GM10248 (cell line): Measurements from ENCODE around the gene FNDC3B.

Experiments
- CTCF ChIA-PET: fragments of 300-600 bp; sonication (Branson Sonifier 250); formaldehyde crosslinking; extraction: SDS; loops from one replicate; lab custom pipeline; 2021; ENCODE audit warnings: antibody characterized with exemption; lab: Yijun Ruan, JAX
- POLR2A ChIA-PET: fragments of 350-650 bp; sonication (Branson Sonifier 250); formaldehyde crosslinking; extraction: SDS; loops from one replicate; lab custom pipeline; 2020; ENCODE audit warnings: antibody characterized with exemption; lab: Yijun Ruan, JAX
- DNase-seq: peaks from one replicate; pipeline ENCODE4 v3.0.0; 2012; ENCODE audit errors: extremely low spot score
- CTCF ChIP-seq: IDR thresholded peaks from 2 replicates; pipeline ENCODE4 v1.5.1; 2012; ENCODE audit warnings: mild to moderate bottlenecking, low read depth; ENCODE audit errors: extremely low read depth, missing control alignments, control extremely low read depth

The FNDC3B gene

DNA sequence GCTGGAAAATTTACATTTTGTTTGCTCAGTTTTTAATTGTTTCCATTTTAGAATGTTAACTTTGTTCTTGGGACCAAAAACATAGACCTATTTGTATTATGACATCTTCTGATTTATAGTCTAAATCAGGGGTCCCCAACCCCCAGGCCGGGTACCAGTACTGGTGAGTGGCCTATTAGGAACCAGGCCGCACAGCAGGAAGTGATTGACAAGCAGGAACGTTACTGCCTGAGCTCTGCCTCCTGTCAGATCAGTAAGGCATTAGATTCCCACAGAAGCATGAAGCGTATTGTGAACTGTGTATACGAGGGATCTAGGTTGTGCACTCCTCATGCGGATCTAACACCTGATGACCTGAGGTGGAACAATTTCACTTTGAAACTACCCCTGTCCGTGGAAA is 357.0 kb downstream of the FNDC3B start:
- ChIA-PET CTCF (interaction anchor here (1.1 to 2.9 kb wide), 2 partner anchors 65 to 276 kb away, joined by 3 to 10 read pairs; no protein-coding TSS in a partner anchor), POLR2A (no interaction called here)
- DNase-seq = no peak
- no peak for TF ChIP-seq CTCF

- ChIA-PET POLR2A (no interaction called here), CTCF (interaction anchor here (1.5 to 2.9 kb wide), 3 partner anchors 14 to 64 kb away, joined by 3 to 10 read pairs (median 4); no protein-coding TSS in a partner anchor)
- no peak for DNase-seq
- TF ChIP-seq CTCF = no peak
Observed at GRCh38 chr3:172397716-172398405, 358.5 kb downstream of the FNDC3B start.

- no peak for DNase-seq
- no peak for TF ChIP-seq CTCF
- ChIA-PET CTCF (interaction anchor here (0.8 to 2.9 kb wide), 3 partner anchors 27 to 63 kb away, joined by 3 to 10 read pairs (median 4); no protein-coding TSS in a partner anchor), POLR2A (no interaction called here)
Observed at GRCh38 chr3:172398484-172398883, 359.1 kb downstream of the FNDC3B start.

- ChIA-PET POLR2A (no interaction called here), CTCF (no interaction called here)
- no peak for DNase-seq
- no peak for TF ChIP-seq CTCF
Observed at GRCh38 chr3:172402090-172402489, 362.7 kb downstream of the FNDC3B start.

- no peak for DNase-seq
- ChIA-PET CTCF (interaction anchor here (1.0 to 1.3 kb wide), 4 partner anchors 8 to 58 kb away, joined by 3 to 6 read pairs (median 3); no protein-coding TSS in a partner anchor), POLR2A (no interaction called here)
- TF ChIP-seq CTCF = no peak
Observed at GRCh38 chr3:172402892-172403643, 363.7 kb downstream of the FNDC3B start.

DNA sequence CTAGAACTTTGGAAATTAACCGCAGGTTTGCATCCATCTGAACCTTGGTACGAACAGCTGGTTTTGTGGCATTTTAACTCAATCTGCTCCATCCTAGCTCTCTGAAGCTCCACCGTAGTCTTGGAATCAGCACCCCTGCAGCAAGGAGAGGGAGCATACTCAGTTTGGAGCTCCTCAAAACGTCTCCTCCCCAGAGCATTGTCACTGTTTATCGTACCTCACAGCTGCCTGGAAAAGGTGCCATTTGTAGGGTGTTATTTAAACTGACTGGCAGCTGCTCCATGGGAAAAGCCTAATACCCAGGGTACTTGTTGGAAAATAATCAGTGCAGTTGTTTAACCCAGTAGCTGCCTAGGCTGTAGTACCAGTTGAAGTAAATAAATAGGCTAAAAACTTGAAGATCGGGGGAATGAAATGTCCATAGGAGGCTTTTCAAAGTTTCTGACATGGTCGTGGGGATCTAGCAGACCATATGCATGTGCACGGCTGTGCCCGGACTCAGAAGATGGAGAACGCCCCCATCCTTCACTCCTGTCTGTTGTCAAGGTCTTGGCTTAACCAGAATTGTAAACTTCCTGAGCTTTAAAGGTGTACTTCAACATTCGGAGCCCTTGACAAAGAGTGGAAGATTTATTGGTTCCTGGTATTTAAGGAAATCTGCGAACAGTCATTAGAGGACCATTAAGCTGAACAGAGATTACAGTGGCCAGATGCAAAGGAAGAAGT is 365.0 kb downstream of the FNDC3B start:
- POLR2A ChIA-PET = no interaction called here
- CTCF ChIA-PET = interaction anchor here (1.3 kb wide), 1 partner anchor 10 kb away, joined by 6 read pairs; no protein-coding TSS in a partner anchor
- TF ChIP-seq CTCF = no peak
- DNase-seq = no peak
